Osteocyte (in vitro differentiated cells): ENCODE results near the gene PRKG1. TPM values are rescaled to one million over a fixed set of nuclear protein-coding genes. Genes with fewer than 3 reads are reported as not detected.

Experiments
- DNase-seq: peaks from one replicate; pipeline ENCODE4 v3.0.0; 2021; ENCODE audit warnings: mixed read lengths; ENCODE audit not compliant: unreplicated experiment; ENCODE audit errors: extremely low spot score
- H3K27ac Mint-ChIP-seq: one replicate; pipeline ENCODE4 v1.8.0; 2021; ENCODE audit warnings: mild to moderate bottlenecking, mixed read lengths; ENCODE audit not compliant: unreplicated experiment
- H3K27me3 Mint-ChIP-seq: one replicate; pipeline ENCODE4 v1.8.0; 2021; ENCODE audit warnings: mixed read lengths; ENCODE audit not compliant: unreplicated experiment
- H3K36me3 Mint-ChIP-seq: one replicate; pipeline ENCODE4 v1.8.0; 2021; ENCODE audit warnings: mixed read lengths; ENCODE audit not compliant: unreplicated experiment
- H3K4me1 Mint-ChIP-seq: one replicate; pipeline ENCODE4 v1.8.0; 2021; ENCODE audit warnings: mixed read lengths; ENCODE audit not compliant: unreplicated experiment
- H3K4me3 Mint-ChIP-seq: one replicate; pipeline ENCODE4 v1.8.0; 2021; ENCODE audit warnings: mild to moderate bottlenecking, moderate library complexity, mixed read lengths; ENCODE audit not compliant: unreplicated experiment
- H3K9me3 Mint-ChIP-seq: one replicate; pipeline ENCODE4 v1.8.0; 2021; ENCODE audit warnings: mixed read lengths; ENCODE audit not compliant: unreplicated experiment
- total RNA-seq: library from RNA; stranded (reverse); gene quantifications from 2 replicates; pipeline ENCODE4 v1.2.1, GENCODE V29; 2021
- TF ChIP-seq, protein P1 (sequence below): fragments of 200-600 bp; sonication (generic); IDR thresholded peaks from 2 replicates; pipeline ENCODE4 v1.5.0; 2021; ENCODE audit warnings: antibody characterized with exemption, mild to moderate bottlenecking, moderate library complexity

Gene PRKG1
- total RNA-seq, 1 donor from 2014 or later = 10.8 TPM

GRCh38 chr10:51048792-51049191 lies 25.5 kb upstream of the PRKG1 start:
- H3K36me3 Mint-ChIP-seq = no peaks in the 10 kb centered on the region
- H3K4me3 Mint-ChIP-seq = no peak overlapping the region
- no peaks in the 10 kb centered on the region for H3K9me3 Mint-ChIP-seq
- H3K4me1 Mint-ChIP-seq = no peaks in the 10 kb centered on the region
- H3K27ac Mint-ChIP-seq = no peak overlapping the region
- H3K27me3 Mint-ChIP-seq = no peaks in the 10 kb centered on the region
- no peak for DNase-seq
- TF ChIP-seq, protein P1, sequence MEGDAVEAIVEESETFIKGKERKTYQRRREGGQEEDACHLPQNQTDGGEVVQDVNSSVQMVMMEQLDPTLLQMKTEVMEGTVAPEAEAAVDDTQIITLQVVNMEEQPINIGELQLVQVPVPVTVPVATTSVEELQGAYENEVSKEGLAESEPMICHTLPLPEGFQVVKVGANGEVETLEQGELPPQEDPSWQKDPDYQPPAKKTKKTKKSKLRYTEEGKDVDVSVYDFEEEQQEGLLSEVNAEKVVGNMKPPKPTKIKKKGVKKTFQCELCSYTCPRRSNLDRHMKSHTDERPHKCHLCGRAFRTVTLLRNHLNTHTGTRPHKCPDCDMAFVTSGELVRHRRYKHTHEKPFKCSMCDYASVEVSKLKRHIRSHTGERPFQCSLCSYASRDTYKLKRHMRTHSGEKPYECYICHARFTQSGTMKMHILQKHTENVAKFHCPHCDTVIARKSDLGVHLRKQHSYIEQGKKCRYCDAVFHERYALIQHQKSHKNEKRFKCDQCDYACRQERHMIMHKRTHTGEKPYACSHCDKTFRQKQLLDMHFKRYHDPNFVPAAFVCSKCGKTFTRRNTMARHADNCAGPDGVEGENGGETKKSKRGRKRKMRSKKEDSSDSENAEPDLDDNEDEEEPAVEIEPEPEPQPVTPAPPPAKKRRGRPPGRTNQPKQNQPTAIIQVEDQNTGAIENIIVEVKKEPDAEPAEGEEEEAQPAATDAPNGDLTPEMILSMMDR = no peak

DNA sequence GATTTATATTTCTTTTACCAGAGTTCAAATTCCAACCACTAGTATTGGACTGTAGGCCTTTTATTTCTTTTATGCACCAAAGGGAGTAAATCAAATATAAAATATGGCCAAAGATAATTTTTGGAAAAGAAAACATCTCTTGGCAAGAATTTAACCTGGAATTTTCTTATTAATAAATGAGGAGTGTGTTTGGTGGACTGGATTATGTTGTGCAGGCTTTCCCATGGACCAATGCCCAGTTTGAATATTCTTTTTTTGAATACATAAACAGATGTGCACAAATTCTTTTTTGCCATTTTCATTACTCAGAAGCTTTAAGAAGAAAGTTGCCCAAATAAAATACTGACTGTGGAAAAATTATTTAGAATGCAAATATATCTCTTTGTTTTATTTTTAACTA lies 22.1 kb upstream of the PRKG1 start:
- H3K9me3 Mint-ChIP-seq = no peaks in the 10 kb centered on the region
- H3K36me3 Mint-ChIP-seq = no peaks in the 10 kb centered on the region
- TF ChIP-seq, protein P1 = no peak
- no peak overlapping the region for H3K4me3 Mint-ChIP-seq
- DNase-seq = no peak
- H3K27ac Mint-ChIP-seq = no peak overlapping the region
- H3K4me1 Mint-ChIP-seq = no peaks in the 10 kb centered on the region
- no peaks in the 10 kb centered on the region for H3K27me3 Mint-ChIP-seq

DNA sequence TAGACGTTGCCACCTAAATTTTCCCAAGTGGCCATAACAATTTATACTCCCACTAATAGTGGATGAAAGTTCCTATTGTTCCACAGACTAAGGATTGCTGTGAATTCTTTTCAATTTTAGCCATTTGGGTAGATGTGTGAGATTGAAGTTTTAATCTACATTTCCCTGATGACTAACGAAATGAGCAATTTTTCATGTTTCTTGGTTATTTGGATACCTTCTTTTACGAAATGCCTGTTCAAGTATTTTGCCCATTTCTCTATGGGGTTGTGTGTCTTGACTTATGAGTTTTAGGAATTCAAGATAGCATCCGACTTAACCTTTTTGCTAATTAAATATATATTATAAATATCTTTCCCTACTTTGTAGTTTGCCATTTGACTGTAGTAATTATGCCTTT lies 16.4 kb upstream of the PRKG1 start:
- Mint-ChIP-seq H3K9me3 (peaks cover 7% of the 10 kb centered on the region), H3K27me3 (peaks cover 2% of the 10 kb centered on the region), H3K36me3 (peaks cover 2% of the 10 kb centered on the region), H3K4me1 (no peaks in the 10 kb centered on the region), H3K4me3 (no peak overlapping the region), H3K27ac (no peak overlapping the region)
- TF ChIP-seq, protein P1 = no peak
- no peak for DNase-seq

DNA sequence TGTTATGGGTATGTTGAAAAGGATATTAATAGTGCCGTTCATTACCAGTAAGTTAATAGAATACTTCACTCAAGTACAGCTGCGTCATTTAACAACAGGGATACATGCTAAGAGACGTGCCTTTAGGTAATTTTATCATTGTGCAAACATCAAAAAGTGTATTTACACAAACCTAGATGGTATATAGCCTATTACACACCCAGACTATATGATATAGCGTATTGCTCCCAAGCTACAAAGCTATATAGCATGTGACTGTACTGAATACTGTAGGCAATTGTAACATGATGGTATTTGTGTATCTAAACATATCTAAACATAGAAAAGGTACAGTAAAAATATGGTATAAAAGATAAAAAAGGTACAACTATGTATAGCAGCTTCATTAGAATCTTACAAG lies 11.1 kb upstream of the PRKG1 start:
- H3K27ac Mint-ChIP-seq = no peak overlapping the region
- TF ChIP-seq, protein P1 = no peak
- H3K36me3 Mint-ChIP-seq = peaks cover 2% of the 10 kb centered on the region
- H3K27me3 Mint-ChIP-seq = no peaks in the 10 kb centered on the region
- H3K4me1 Mint-ChIP-seq = peaks cover 10% of the 10 kb centered on the region
- H3K9me3 Mint-ChIP-seq = peaks cover 6% of the 10 kb centered on the region
- no peak overlapping the region for H3K4me3 Mint-ChIP-seq
- DNase-seq = no peak

DNA sequence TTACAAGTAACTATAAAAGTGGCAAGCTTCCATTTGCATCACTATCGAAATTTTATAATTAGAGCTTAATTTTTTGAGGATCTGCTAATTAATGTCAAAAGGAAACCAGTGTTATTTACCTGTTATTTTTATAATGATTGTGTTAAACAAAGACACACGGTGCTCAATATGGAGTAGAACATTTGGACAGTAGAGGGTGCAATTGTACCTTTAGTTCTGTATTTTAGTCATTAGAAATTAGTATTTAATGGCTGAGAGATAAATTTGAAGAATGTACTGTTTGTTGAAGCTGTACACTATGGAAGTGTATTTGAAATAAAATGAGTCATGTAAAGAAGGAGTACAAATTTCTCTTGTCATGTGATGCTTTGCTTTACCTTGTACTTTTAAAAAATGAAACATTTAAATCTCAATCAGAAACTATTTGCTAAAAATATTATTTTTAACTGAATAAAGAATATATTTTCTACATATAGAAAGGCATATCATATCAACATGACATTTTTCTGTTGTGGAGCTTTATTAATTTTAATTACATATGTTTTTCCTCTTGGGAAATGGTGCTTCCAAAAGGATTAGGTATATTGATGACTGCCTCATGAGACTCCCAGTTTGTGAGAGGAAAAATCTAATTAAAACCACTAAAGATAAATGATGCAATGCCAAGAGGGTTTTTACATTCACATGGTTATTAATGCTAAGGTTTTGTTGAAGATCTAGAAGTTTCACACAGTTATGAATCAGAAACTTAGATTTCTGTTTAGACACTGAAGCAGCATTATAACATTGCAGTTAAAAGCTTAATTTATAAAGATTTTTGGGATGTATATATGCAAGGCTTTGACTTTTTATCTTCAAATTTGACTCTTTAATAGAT lies 10.4 kb upstream of the PRKG1 start:
- TF ChIP-seq, protein P1 = peak; percentile 83
- H3K9me3 Mint-ChIP-seq = no peaks in the 10 kb centered on the region
- DNase-seq = no peak
- H3K36me3 Mint-ChIP-seq = no peaks in the 10 kb centered on the region
- no peak overlapping the region for H3K27ac Mint-ChIP-seq
- H3K27me3 Mint-ChIP-seq = no peaks in the 10 kb centered on the region
- no peak overlapping the region for H3K4me3 Mint-ChIP-seq
- peaks cover 10% of the 10 kb centered on the region for H3K4me1 Mint-ChIP-seq
